Activated CD8-positive, alpha-beta memory T cell treated with anti-CD3 and anti-CD28 coated beads, Interleukin-2, amount 50 U/mL, for 24 hours (primary cell): ENCODE data around the gene CUL9.

Experiments
- DNase-seq: peaks from one replicate; pipeline ENCODE4 v3.0.0-alpha.2; 2020; ENCODE audit errors: extremely low read depth

The CUL9 gene

DNA sequence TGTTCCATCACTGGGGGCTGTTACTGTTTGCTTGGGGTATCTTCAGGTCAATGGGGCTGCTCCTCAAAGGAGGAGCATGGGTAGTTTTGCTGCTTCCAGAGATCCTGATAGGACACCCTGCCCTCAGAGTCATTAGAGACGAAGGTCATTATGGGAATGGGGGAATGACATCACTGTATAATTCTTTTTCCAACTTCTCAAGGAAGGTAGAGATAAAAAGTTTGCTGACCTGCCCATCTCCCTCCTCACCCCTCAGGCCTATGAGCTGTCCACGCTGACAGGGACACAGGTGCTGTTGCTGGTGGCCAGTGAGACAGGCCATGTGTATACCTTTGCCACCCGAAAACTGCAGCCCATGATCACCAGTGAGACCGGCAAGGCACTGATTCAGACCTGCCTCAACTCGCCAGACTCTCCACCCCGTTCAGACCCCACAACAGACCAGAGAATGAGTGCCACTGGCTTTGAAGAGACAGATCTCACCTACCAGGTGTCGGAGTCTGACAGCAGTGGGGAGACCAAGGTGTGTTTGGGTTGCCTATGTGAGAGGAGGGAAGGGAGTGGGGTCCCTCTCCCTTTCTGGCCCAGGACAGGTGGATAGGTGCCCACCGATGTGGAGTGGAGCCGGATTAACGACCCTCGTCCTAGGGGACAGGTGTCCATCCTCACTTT lies 8.3 kb upstream of the CUL9 start:
- no peak for DNase-seq

DNA sequence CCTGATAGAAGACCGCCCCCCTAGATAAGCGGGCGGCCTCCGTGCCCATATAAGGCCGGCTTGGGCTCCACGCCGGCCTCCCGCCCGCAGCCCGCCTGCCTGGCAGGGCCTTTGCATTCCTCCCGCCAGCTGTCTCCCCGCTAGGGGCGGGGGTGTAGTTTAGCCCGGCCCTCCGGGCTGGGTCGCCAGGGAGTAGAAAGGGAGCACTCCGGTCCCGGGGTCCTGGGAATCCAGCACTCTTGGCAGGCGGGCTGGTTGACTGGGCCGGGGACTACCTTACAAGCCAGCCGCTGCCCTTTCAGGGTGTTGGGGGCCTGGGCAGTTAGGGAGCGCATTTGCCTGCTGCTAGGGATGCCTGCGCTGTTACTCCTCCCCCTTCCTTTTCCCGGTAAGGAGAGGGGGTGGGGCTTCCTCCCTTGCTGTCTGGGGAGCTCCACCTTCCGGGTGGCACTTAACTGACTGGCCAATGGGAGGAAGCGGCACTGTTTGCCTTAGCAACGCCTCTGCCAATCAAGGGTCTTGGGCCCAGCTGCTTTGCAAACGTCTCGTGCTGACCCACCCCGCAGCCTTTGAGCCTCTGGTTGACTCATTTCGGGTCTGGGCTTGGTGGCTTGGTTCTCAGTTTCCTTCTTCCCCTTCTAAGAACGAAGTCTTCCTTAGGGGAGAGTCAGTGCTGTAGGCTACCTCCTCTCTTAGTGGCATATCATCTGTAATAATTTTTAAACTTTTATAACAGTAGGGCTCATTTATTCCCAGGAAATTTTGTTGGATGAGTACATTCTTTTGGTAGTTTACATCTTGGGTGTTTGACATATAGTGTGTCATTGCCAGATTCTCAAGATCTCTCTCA lies 7.5 kb upstream of the CUL9 start:
- peak; percentile 87 for DNase-seq

GRCh38 chr6:43175676-43176422 lies 6.1 kb upstream of the CUL9 start:
- no peak for DNase-seq

DNA sequence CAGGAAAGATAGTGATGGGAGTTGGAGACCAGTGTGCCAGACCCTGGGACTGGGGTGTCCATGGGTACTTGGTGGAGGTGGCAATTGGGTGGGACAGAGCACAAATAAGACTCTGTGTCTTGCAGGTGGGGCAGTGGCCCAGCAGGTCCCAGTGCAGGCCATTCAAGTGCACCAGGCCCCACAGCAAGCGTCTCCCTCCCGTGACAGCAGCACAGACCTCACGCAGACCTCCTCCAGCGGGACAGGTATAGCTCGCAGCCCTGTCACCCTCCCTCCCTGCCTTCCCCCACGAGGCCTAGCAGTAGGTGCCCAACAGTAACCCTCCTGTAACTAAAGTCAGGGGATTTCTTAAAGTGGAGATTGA lies 5.6 kb upstream of the CUL9 start:
- no peak for DNase-seq

DNA sequence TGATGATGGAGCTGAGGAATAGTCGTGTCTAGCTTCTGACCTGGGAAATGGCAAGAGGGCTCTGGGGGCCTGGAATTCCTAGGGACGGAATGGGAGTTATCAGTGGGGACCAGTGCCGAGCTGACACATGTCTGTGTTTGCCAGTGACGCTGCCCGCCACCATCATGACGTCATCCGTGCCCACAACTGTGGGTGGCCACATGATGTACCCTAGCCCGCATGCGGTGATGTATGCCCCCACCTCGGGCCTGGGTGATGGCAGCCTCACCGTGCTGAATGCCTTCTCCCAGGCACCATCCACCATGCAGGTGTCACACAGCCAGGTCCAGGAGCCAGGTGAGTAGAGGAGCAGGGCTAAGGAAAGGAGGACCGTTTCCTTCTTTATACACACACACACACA lies 3.8 kb upstream of the CUL9 start:
- no peak for DNase-seq

- no peak for DNase-seq
Observed at GRCh38 chr6:43178951-43179830, 2.8 kb upstream of the CUL9 start.

- no peak for DNase-seq
Observed at GRCh38 chr6:43180058-43180457, 1.9 kb upstream of the CUL9 start.

- DNase-seq = no peak
Observed at GRCh38 chr6:43180985-43181384, 1.0 kb upstream of the CUL9 start.

- DNase-seq = no peak
Observed at GRCh38 chr6:43181621-43181941, 415 bp upstream of the CUL9 start.

DNA sequence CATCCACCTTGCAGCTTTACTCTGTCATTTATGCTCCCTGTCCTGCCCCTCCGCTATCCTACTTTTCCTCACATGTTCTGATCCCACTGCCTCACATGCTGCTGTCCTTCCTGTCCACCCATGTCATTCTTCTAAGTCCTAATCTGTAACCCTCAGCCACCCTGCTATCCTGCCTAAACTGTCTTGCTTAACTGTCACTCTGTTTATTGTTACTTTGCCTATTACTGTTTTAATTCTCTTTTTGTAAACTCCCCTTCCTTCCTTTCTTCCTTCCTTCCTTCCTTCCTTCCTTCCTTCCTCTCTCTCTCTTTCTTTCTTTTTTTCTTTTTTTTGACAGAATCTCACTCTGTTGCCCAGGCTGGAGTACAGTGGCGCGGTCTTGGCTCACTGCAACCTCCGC lies 1.4 kb downstream of the CUL9 start:
- no peak for DNase-seq

DNA sequence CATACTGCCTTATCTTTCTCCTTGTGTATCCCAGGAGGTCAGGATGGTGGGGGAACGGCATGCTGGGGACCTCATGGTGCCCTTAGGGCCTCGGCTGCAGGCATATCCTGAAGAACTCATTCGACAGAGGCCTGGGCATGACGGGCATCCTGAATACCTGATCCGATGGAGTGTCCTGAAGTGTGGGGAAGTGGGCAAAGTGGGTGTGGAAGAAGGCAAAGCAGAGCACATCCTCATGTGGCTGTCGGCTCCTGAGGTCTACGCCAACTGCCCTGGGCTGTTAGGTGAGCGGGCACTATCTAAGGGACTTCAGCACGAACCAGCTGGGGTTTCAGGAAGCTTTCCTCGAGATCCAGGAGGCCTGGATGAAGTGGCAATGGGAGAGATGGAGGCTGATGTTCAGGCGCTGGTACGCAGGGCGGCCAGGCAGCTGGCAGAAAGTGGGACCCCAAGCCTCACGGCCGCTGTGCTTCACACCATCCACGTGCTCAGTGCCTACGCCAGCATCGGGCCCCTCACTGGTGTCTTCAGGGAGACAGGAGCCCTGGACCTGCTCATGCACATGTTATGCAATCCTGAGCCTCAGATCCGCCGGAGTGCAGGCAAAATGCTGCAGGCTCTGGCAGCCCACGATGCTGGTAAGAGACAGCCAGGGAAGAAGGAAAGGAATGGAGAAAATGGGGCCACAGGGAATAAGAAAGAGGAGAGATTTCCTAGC lies 2.4 kb downstream of the CUL9 start:
- no peak for DNase-seq

DNA sequence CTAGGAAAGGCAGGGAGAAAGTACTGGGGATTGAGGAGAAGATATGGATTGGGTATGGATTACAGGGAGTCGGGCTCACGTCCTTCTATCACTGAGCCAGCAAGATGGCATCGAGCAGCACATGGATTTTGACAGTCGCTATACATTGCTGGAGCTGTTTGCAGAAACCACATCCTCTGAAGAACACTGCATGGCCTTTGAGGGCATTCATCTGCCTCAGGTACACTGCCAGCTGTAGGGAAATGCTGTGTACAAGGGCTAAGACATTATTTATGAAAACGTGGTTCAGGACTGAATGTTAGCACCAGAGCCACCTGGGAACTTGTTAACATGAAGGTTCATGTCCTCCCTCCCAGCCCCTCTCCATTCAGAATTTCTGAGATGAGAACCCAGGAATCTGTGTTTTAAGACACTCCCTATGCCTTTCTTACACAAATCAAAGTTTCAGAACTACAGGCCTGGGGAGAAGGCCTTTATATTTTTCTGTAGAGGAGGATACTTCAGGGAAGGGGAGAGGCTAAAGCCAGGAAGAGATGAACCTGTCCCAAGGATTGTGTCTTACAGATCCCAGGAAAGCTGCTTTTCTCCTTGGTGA lies 3.5 kb downstream of the CUL9 start:
- no peak for DNase-seq

GRCh38 chr6:43186019-43186418 lies 4.0 kb downstream of the CUL9 start:
- DNase-seq = no peak

- no peak for DNase-seq
Observed at GRCh38 chr6:43186706-43187105, 4.7 kb downstream of the CUL9 start.

DNA sequence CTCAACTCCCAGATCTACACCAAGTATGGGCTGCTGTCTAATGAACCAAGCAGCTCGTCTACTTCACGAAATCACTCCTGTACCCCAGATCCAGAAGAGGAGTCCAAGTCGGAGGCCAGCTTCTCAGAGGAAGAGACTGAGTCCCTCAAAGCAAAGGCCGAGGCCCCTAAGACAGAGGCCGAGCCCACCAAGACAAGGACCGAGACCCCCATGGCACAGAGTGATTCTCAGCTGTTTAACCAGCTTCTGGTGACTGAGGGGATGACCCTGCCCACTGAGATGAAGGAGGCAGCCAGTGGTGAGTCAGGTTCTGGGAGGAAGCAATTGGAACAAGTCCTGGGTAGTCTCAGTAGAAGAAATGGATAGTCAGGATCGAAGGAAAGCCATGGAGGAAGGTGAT lies 5.8 kb downstream of the CUL9 start:
- no peak for DNase-seq

DNA sequence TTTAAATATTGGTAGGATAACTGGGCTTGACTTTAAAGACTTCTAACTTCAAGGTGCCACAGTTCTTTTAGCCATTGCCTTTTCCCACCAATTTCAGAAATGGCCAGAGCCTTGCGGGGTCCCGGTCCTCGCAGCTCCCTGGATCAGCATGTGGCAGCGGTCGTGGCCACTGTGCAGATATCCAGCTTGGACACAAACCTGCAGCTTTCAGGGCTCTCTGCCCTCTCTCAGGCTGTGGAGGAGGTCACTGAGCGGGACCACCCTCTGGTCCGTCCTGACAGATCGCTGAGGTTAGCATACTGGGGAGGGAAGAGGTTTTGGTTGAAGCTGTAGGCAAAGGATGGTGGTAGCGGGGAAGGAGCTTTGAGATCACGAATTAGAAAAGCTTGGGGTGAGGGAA lies 6.4 kb downstream of the CUL9 start:
- DNase-seq = no peak

- no peak for DNase-seq
Observed at GRCh38 chr6:43189776-43190304, 7.8 kb downstream of the CUL9 start.

GRCh38 chr6:43192911-43193310 lies 10.9 kb downstream of the CUL9 start:
- DNase-seq = no peak

- no peak for DNase-seq
Observed at GRCh38 chr6:43193929-43194328, 11.9 kb downstream of the CUL9 start.

DNA sequence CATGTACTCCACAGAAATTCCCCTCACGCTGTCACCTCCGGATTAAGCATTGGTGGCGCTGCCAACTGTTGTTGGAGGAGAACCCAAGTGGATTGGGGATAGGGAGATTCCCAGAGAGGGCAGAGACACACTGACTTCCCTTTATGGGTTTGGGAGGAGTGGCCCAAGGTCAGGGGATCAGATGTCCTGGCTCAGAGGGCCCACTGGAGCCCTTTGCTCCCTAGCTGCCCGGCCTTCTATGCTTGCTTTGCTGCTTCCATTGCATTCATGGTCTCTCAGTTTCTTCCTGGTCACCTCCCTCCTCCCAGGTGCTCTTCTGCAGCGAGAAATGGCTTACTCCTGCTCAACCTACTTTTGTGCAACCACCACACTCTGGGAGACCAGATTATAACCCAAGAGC lies 14.3 kb downstream of the CUL9 start:
- no peak for DNase-seq

GRCh38 chr6:43199912-43200311 lies 17.9 kb downstream of the CUL9 start:
- DNase-seq = no peak
